ENCODE measurements around the gene NOS1AP. TPM values are rescaled to one million over a fixed set of nuclear protein-coding genes. Genes with fewer than 3 reads are reported as not detected.

NOS1AP gene
- total and polyA plus RNA-seq, 2 donors from 2014 or later, result 0.47 to 10.7 TPM

DNA sequence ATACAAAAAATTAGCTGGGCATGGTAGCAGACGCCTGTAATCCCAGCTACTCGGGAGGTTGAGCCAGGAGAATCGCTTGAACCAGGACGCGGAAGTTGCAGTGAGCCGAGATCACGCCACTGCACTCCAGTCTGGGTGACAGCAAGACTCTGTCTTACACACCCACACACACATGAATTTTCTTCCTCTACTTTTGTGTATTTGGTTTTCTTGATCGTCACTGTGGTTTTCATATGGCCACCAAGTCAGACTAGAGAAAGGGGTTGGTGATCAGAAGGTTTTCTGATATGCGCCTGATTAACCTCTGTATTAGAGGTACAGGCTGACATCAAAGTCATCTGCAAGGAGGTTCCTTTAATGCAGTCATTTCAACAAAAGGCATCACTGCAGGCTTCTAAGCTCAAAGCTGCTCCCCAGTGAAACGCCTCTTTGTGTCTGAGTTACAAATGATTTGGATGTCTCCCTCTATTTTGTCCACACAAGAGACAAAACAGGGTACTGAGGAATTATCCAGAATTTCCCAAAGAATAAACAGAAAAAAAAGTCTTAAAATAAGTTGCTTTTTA, 331.4 kb downstream of the NOS1AP start:
- intact Hi-C loops (cut with DNase I), result no loop called here
- FAIRE-seq (no peak), DNase-seq (no peak)
- no peaks in the 10 kb centered on the region for H3K27me3 ChIP-seq (ENCODE audit: control insufficient read depth, insufficient read depth, low read length)
- TF ChIP-seq CTCF (IDR thresholded peaks at IDR 0.05; ENCODE audit: borderline replicate concordance, extremely low read depth, insufficient read depth), result no peak
- no peak overlapping the region for H3K9ac ChIP-seq (ENCODE audit: low read length in 3 of 3)
- H3K9me3 ChIP-seq (ENCODE audit: control insufficient read depth in 2 of 3, insufficient read depth in 1 of 3, low read length in 3 of 3), result no peaks in the 10 kb centered on the region
- H3K27ac ChIP-seq (ENCODE audit: low read depth in 2 of 2, low read length in 2 of 2), result no peak overlapping the region
- H3K36me3 ChIP-seq (ENCODE audit: control insufficient read depth in 2 of 3, insufficient read depth in 3 of 3, low read length in 3 of 3), result no peaks in the 10 kb centered on the region
- no peak overlapping the region for H3K4me3 ChIP-seq (ENCODE audit: low read length in 3 of 3)
- H3K4me1 ChIP-seq (ENCODE audit: control insufficient read depth in 2 of 3, insufficient read depth in 2 of 3, low read depth in 1 of 3, low read length in 3 of 3), result no peaks in the 10 kb centered on the region

- H3K9me3 ChIP-seq (ENCODE audit: control insufficient read depth in 2 of 3, insufficient read depth in 1 of 3, low read length in 3 of 3), result no peaks in the 10 kb centered on the region
- H3K36me3 ChIP-seq (ENCODE audit: control insufficient read depth in 2 of 3, insufficient read depth in 3 of 3, low read length in 3 of 3), result no peaks in the 10 kb centered on the region
- H3K9ac ChIP-seq (ENCODE audit: low read length in 3 of 3), result no peak overlapping the region
- FAIRE-seq (no peak), DNase-seq (no peak)
- no peak overlapping the region for H3K4me3 ChIP-seq (ENCODE audit: low read length in 3 of 3)
- intact Hi-C loops (cut with DNase I), result no loop called here
- H3K27ac ChIP-seq (ENCODE audit: low read depth in 2 of 2, low read length in 2 of 2), result no peak overlapping the region
- no peaks in the 10 kb centered on the region for H3K4me1 ChIP-seq (ENCODE audit: control insufficient read depth in 2 of 3, insufficient read depth in 2 of 3, low read depth in 1 of 3, low read length in 3 of 3)
- TF ChIP-seq CTCF (IDR thresholded peaks at IDR 0.05; ENCODE audit: borderline replicate concordance, extremely low read depth, insufficient read depth), result no peak
- H3K27me3 ChIP-seq (ENCODE audit: control insufficient read depth, insufficient read depth, low read length), result no peaks in the 10 kb centered on the region
These were observed 335.2 kb downstream of the NOS1AP start for GRCh38 chr1:162404550-162405160.

DNA sequence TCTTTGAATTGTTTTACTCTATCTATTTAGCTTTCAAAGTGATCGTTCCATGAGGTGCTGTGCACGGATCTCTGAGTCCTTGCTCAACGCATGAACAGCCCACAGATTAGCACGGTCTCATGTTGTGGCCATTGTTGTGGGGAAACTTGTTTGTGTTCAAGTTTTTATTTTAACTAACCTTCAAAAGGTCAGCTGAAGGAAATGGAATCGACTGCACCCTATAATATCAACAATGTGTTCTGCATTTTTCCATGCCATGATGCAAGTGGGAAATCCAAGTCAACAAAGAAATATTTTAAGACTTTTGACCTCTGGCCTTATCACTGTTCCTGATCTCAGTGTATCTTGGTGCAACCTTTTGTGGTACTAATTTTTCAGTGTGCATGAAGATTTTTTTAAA, 336.3 kb downstream of the NOS1AP start:
- H3K9ac ChIP-seq (ENCODE audit: low read length in 3 of 3), result no peak overlapping the region
- peak in 1 of 5 donors; percentile 10 for DNase-seq
- intact Hi-C loops (cut with DNase I), result no loop called here
- H3K27ac ChIP-seq (ENCODE audit: low read depth in 2 of 2, low read length in 2 of 2), result no peak overlapping the region
- H3K4me3 ChIP-seq (ENCODE audit: low read length in 3 of 3), result no peak overlapping the region
- TF ChIP-seq CTCF (IDR thresholded peaks at IDR 0.05; ENCODE audit: borderline replicate concordance, extremely low read depth, insufficient read depth), result no peak
- no peak for FAIRE-seq
- H3K4me1 ChIP-seq (ENCODE audit: control insufficient read depth in 2 of 3, insufficient read depth in 2 of 3, low read depth in 1 of 3, low read length in 3 of 3), result no peaks in the 10 kb centered on the region
- no peaks in the 10 kb centered on the region for H3K36me3 ChIP-seq (ENCODE audit: control insufficient read depth in 2 of 3, insufficient read depth in 3 of 3, low read length in 3 of 3)
- H3K9me3 ChIP-seq (ENCODE audit: control insufficient read depth in 2 of 3, insufficient read depth in 1 of 3, low read length in 3 of 3), result no peaks in the 10 kb centered on the region
- no peaks in the 10 kb centered on the region for H3K27me3 ChIP-seq (ENCODE audit: control insufficient read depth, insufficient read depth, low read length)
